ENCODE results near the gene ATG2A.

Gene ATG2A

GRCh38 chr11:64845129-64845775 lies 71.8 kb downstream of the ATG2A start:
- ChIA-PET CTCF (interaction anchor here (1.3 to 33.1 kb wide), 9 partner anchors 10 to 276 kb away, joined by 3 to 1137 read pairs (median 11); partner anchors contain the start of genes ARL2, BATF2, EHD1 and TM7SF2), POLR2A (interaction anchor here (1.4 to 11.9 kb wide), 2 partner anchors 31 to 272 kb away, joined by 3 to 129 read pairs; partner anchors contain the start of genes EHD1 and ZNHIT2)
- TF ChIP-seq CTCF (IDR thresholded peaks at IDR 0.05; ENCODE audit: control extremely low read depth, extremely low read depth, low read depth, missing control alignments): no peak
- no peak for DNase-seq (ENCODE audit: extremely low spot score)

Measured in GM10248 (cell line).